B cell (primary cell): ENCODE data around the gene PSAPL1. TPM values are rescaled to one million over a fixed set of nuclear protein-coding genes. Genes with fewer than 3 reads are reported as not detected.

Experiments used
- ATAC-seq: fragments of 200-7000 bp; cut with Tn5 transposase; one replicate; pipeline ENCODE4 v1.10.0; 2021; ENCODE audit warnings: low read depth, mild to moderate bottlenecking, moderate number of reproducible peaks, moderate library complexity
- CTCF ChIA-PET: fragments of 350-600 bp; sonication (Branson Sonifier 250); formaldehyde crosslinking; loops from one replicate; lab custom pipeline; 2021; ENCODE audit warnings: antibody characterized with exemption, inconsistent platforms; lab: Charles Lee
- POLR2A ChIA-PET: fragments of 350-600 bp; sonication (Branson Sonifier 250); formaldehyde crosslinking; loops from one replicate; lab custom pipeline; 2021; ENCODE audit warnings: antibody characterized with exemption; lab: Charles Lee
- DNase-seq: peaks from one replicate; pipeline ENCODE4 v3.0.0; 2013
- H2AFZ ChIP-seq: 2 replicates; pipeline ENCODE4 v1.6.1; 2012; ENCODE audit warnings: mild to moderate bottlenecking, low read depth, low read length; ENCODE audit not compliant: insufficient read depth, poor library complexity, severe bottlenecking
- H3K27ac ChIP-seq, 2 donors: 1 replicate in 1 of 2; 2 replicates in 1 of 2; pipeline ENCODE4 v1.5.1; 2012 to 2013; ENCODE audit warnings: low read length in 2 of 2, mild to moderate bottlenecking in 2 of 2, moderate library complexity in 1 of 2
- H3K27me3 ChIP-seq, 4 experiments: fragments of 200-600 bp in 1 of 4; sonication (generic) in 1 of 4; replicated peaks in 1 of 4; 1 replicate in 2 of 4; 2 replicates in 2 of 4; pipeline versions ENCODE4 v1.6.1 to v1.7.0; 2013 to 2016; ENCODE audit warnings: low read length in 3 of 4, mild to moderate bottlenecking in 2 of 4, mixed read lengths in 1 of 4, moderate library complexity in 1 of 4; ENCODE audit not compliant: insufficient read depth in 4 of 4, control insufficient read depth in 3 of 4; ENCODE audit errors: control extremely low read depth in 1 of 4
- H3K36me3 ChIP-seq, 2 experiments: replicated peaks in 1 of 2; 1 replicate in 1 of 2; 2 replicates in 1 of 2; pipeline versions ENCODE4 v1.6.1 to v1.7.1; 2013; ENCODE audit warnings: low read length in 1 of 2; ENCODE audit not compliant: insufficient read depth in 2 of 2, control insufficient read depth in 1 of 2; ENCODE audit errors: control extremely low read depth in 1 of 2, extremely low read depth in 1 of 2
- H3K4me1 ChIP-seq, 2 donors: fragments of 200-600 bp in 1 of 2; sonication (generic) in 1 of 2; 1 replicate in 1 of 2; 2 replicates in 1 of 2; pipeline versions ENCODE4 v1.5.1 to v1.6.1; 2013 to 2017; ENCODE audit warnings: low read length in 2 of 2; ENCODE audit not compliant: control insufficient read depth in 2 of 2, insufficient read depth in 2 of 2
- H3K4me2 ChIP-seq: replicated peaks from 2 replicates; pipeline ENCODE3; 2012; ENCODE audit warnings: mild to moderate bottlenecking, low read depth, low read length; ENCODE audit not compliant: poor library complexity, severe bottlenecking
- H3K4me3 ChIP-seq, 5 experiments: fragments of 200-600 bp in 1 of 5; sonication (generic) in 1 of 5; 1 replicate in 3 of 5; 2 replicates in 2 of 5; pipeline versions ENCODE4 v1.5.1 to v1.7.0; 2011 to 2016; ENCODE audit warnings: low read length in 4 of 5, mild to moderate bottlenecking in 4 of 5, low read depth in 2 of 5, control low read depth in 1 of 5, moderate library complexity in 1 of 5; ENCODE audit not compliant: insufficient read depth in 1 of 5; ENCODE audit errors: control extremely low read depth in 1 of 5, extremely low read depth in 1 of 5
- H3K79me2 ChIP-seq: fragments of 200-600 bp; sonication (generic); one replicate; pipeline ENCODE4 v1.6.0; 2016; ENCODE audit warnings: low read length; ENCODE audit not compliant: control insufficient read depth, insufficient read depth
- H3K9ac ChIP-seq: fragments of 200-600 bp; sonication (generic); 2 replicates; pipeline ENCODE4 v1.6.1; 2017; ENCODE audit warnings: mild to moderate bottlenecking, low read length, moderate library complexity
- H3K9me3 ChIP-seq, 3 donors: one replicate each; pipeline versions ENCODE4 v1.6.1 to v1.7.1; 2013; ENCODE audit warnings: low read length in 2 of 3; ENCODE audit not compliant: control insufficient read depth in 2 of 3, insufficient read depth in 1 of 3; ENCODE audit errors: control extremely low read depth in 1 of 3
- H4K20me1 ChIP-seq: 2 replicates; pipeline ENCODE4 v1.6.0; 2012; ENCODE audit warnings: mild to moderate bottlenecking, low read length; ENCODE audit not compliant: insufficient read depth, control insufficient read depth, poor library complexity, severe bottlenecking
- H3K27ac Mint-ChIP-seq: one replicate; pipeline ENCODE4 v1.8.0; 2021; ENCODE audit warnings: mixed read lengths
- H3K27me3 Mint-ChIP-seq: one replicate; pipeline ENCODE4 v1.8.0; 2021; ENCODE audit warnings: mixed read lengths
- H3K4me1 Mint-ChIP-seq: one replicate; pipeline ENCODE4 v1.8.0; 2021; ENCODE audit warnings: mixed read lengths
- H3K4me3 Mint-ChIP-seq: one replicate; pipeline ENCODE4 v1.8.0; 2021; ENCODE audit warnings: mixed read lengths
- H3K9me3 Mint-ChIP-seq: one replicate; pipeline ENCODE4 v1.8.0; 2022; ENCODE audit warnings: mixed read lengths; ENCODE audit not compliant: insufficient read depth
- CTCF ChIP-seq: fragments of 200-600 bp; IDR thresholded peaks from one replicate; pipeline ENCODE4 v1.8.0; 2022; ENCODE audit warnings: antibody characterized with exemption, mild to moderate bottlenecking
- EZH2 ChIP-seq: IDR thresholded peaks from 2 replicates; pipeline ENCODE4 v1.6.1; 2012; ENCODE audit warnings: borderline replicate concordance, low read depth, mild to moderate bottlenecking, moderate library complexity, low read length; ENCODE audit not compliant: insufficient read depth, poor library complexity, severe bottlenecking
- WGBS: methylation state at CpG from one replicate; pipeline ENCODE4 v1.1.5; 2013; ENCODE audit warnings: missing lambda C conversion rate; ENCODE audit not compliant: insufficient coverage; 5-methylcytosine and 5-hydroxymethylcytosine counted together
- intact Hi-C: fragments of 100-400 bp; cut with micrococcal nuclease; formaldehyde crosslinking; loops from one replicate; pipeline ENCODE4 v1.10.0; 2022
- polyA plus RNA-seq: library from polyadenylated mRNA; depleted of rRNA; stranded (reverse); fragments of >200 nt; gene quantifications from 2 replicates; pipeline ENCODE4 v1.2.3, GENCODE V29; 2012
- total RNA-seq, 2 donors: library from RNA; stranded (reverse); fragments of 120-200 nt in 1 of 2; gene quantifications; 1 replicate in 1 of 2; 2 replicates in 1 of 2; pipeline versions ENCODE4 v1.2.3 to v1.2.4, GENCODE V29; 2013 to 2022

Gene PSAPL1
- total and polyA plus RNA-seq, 2 donors (not counting 1 experiment from before 2014, with no cell fraction given): not detected

- no peaks in the 10 kb centered on the region for H3K79me2 ChIP-seq
- CTCF ChIA-PET: no interaction called here
- H3K27ac ChIP-seq: no peak overlapping the region
- H3K27ac Mint-ChIP-seq: no peak overlapping the region
- no peak overlapping the region for H3K4me3 Mint-ChIP-seq
- intact Hi-C loops: no loop called here
- no peaks in the 10 kb centered on the region for H3K4me1 ChIP-seq
- POLR2A ChIA-PET: no interaction called here
- DNase-seq (no peak), ATAC-seq (no peak)
- no peak overlapping the region for H3K9ac ChIP-seq
- TF ChIP-seq EZH2: no peak
- no peak for TF ChIP-seq CTCF
- no peak overlapping the region for H3K4me3 ChIP-seq
- H3K36me3 ChIP-seq: no peaks in the 10 kb centered on the region
- WGBS: 95% methylated on average over 6 of the region's 6 CpGs
- H4K20me1 ChIP-seq: no peaks in the 10 kb centered on the region
- no peak overlapping the region for H2AFZ ChIP-seq
- peaks cover 6% of the 10 kb centered on the region for H3K9me3 Mint-ChIP-seq
- no peaks in the 10 kb centered on the region for H3K27me3 ChIP-seq
- H3K4me2 ChIP-seq: no peak overlapping the region
- no peaks in the 10 kb centered on the region for H3K4me1 Mint-ChIP-seq
- no peaks in the 10 kb centered on the region for H3K27me3 Mint-ChIP-seq
- peaks cover 0 to 18% (median 0%) of the 10 kb centered on the region in 3 donors for H3K9me3 ChIP-seq
Observed at GRCh38 chr4:7387925-7388324, 46.8 kb downstream of the PSAPL1 start.

GRCh38 chr4:7384929-7385890 lies 49.5 kb downstream of the PSAPL1 start:
- no peaks in the 10 kb centered on the region for H3K4me1 ChIP-seq
- no peak overlapping the region for H3K4me2 ChIP-seq
- H3K27ac ChIP-seq: no peak overlapping the region
- ATAC-seq: no peak
- Mint-ChIP-seq H3K27me3 (peaks cover 4% of the 10 kb centered on the region), H3K4me3 (no peak overlapping the region), H3K9me3 (peaks cover 6% of the 10 kb centered on the region), H3K4me1 (no peaks in the 10 kb centered on the region), H3K27ac (no peak overlapping the region)
- ChIA-PET CTCF (no interaction called here), POLR2A (no interaction called here)
- no peaks in the 10 kb centered on the region for H3K36me3 ChIP-seq
- H3K4me3 ChIP-seq: no peak overlapping the region
- no peaks in the 10 kb centered on the region for H3K27me3 ChIP-seq
- no peaks in the 10 kb centered on the region for H3K79me2 ChIP-seq
- 69% methylated on average over 9 of the region's 12 CpGs for WGBS
- H2AFZ ChIP-seq: no peak overlapping the region
- TF ChIP-seq CTCF (no peak), EZH2 (no peak)
- H3K9me3 ChIP-seq: peaks cover 0 to 16% (median 0%) of the 10 kb centered on the region in 3 donors
- H4K20me1 ChIP-seq: no peaks in the 10 kb centered on the region
- H3K9ac ChIP-seq: no peak overlapping the region
- intact Hi-C loops: no loop called here
- no peak for DNase-seq
